HL-60 (cell line): ENCODE data around the gene PDGFD.

Experiments used
- DNase-seq, 2 experiments: peaks; one replicate each; pipeline ENCODE4 v3.0.0-alpha.2; 2010 to 2020; ENCODE audit warnings: low read depth in 1 of 2, low spot score in 1 of 2
- H3K27ac ChIP-seq: fragments of 250-450 bp; sonication (Bioruptor Pico); replicated peaks from 2 replicates; pipeline ENCODE4 v1.5.1; 2020; ENCODE audit warnings: mild to moderate bottlenecking, moderate library complexity
- H3K27me3 ChIP-seq: fragments of 250-450 bp; sonication (Bioruptor Pico); 2 replicates; pipeline ENCODE4 v1.5.1; 2021; ENCODE audit warnings: mild to moderate bottlenecking, moderate library complexity; ENCODE audit not compliant: insufficient read depth, poor library complexity, severe bottlenecking
- H3K4me3 ChIP-seq: replicated peaks from 2 replicates; pipeline ENCODE4 v1.5.1; 2011; ENCODE audit warnings: mild to moderate bottlenecking, control low read depth, low read length; ENCODE audit not compliant: insufficient read depth
- GABPA ChIP-seq: IDR thresholded peaks from 2 replicates; pipeline ENCODE4 v1.6.1; 2012; ENCODE audit warnings: low read depth
- POLR2AphosphoS5 ChIP-seq: IDR thresholded peaks from 2 replicates; pipeline ENCODE4 v1.6.1; 2012; ENCODE audit warnings: low read depth
- REST ChIP-seq: IDR thresholded peaks from 2 replicates; pipeline ENCODE4 v1.6.1; 2012; ENCODE audit warnings: low read depth; ENCODE audit not compliant: insufficient replicate concordance
- SPI1 ChIP-seq: IDR thresholded peaks from 2 replicates; pipeline ENCODE4 v1.6.1; 2012; ENCODE audit warnings: low read depth, mild to moderate bottlenecking, borderline replicate concordance
- TF ChIP-seq, protein P1 (sequence below): IDR thresholded peaks from one replicate; pipeline ENCODE4 v1.5.1; 2011; ENCODE audit warnings: low read length, control low read depth, inconsistent platforms; ENCODE audit not compliant: insufficient read depth

PDGFD gene

DNA sequence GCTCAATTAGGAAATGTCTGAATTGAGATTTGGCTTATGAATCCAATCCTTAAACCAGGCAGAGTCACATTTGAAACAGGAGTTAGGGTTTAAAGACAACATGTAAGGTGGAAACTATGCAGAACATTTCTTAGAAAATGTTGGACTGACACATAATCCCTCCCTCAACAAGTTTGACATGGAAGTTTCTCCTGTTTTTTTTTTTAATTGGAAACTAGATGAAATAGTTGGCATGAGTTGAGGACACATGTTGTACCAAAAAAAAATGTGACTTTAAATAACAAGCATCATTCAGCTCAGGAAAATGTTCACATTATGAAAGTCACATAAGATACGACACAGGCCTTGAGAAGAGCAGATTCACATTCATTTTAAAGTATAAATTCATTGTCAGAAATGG is 282.4 kb downstream of the PDGFD start:
- Histone ChIP-seq H3K27me3 (no peaks in the 10 kb centered on the region), H3K27ac (no peak overlapping the region), H3K4me3 (no peak overlapping the region)
- no peak for DNase-seq
- no peak for TF ChIP-seq GABPA
- TF ChIP-seq REST = no peak
- TF ChIP-seq, protein P1, sequence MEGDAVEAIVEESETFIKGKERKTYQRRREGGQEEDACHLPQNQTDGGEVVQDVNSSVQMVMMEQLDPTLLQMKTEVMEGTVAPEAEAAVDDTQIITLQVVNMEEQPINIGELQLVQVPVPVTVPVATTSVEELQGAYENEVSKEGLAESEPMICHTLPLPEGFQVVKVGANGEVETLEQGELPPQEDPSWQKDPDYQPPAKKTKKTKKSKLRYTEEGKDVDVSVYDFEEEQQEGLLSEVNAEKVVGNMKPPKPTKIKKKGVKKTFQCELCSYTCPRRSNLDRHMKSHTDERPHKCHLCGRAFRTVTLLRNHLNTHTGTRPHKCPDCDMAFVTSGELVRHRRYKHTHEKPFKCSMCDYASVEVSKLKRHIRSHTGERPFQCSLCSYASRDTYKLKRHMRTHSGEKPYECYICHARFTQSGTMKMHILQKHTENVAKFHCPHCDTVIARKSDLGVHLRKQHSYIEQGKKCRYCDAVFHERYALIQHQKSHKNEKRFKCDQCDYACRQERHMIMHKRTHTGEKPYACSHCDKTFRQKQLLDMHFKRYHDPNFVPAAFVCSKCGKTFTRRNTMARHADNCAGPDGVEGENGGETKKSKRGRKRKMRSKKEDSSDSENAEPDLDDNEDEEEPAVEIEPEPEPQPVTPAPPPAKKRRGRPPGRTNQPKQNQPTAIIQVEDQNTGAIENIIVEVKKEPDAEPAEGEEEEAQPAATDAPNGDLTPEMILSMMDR = no peak
- no peak for TF ChIP-seq POLR2AphosphoS5
- no peak for TF ChIP-seq SPI1

DNA sequence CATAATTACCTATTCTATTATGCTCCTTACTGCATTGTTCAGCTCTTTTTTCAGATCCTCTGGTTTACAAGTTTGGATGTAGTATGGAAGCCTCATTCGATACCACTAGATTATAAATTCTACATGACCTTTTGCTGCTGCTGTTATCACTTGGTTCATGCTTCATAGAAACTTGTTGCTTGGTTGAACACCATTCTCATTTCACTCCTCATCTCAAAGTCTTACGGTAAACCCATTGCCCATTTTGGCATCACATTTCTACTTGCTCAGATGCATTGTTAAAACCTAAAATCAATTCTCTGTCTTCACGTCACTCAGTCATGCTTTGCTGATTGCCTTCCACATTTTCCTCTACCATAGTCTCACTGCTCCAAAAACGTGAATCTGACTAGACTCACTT is 283.0 kb downstream of the PDGFD start:
- no peak for DNase-seq
- Histone ChIP-seq H3K4me3 (no peak overlapping the region), H3K27me3 (no peaks in the 10 kb centered on the region), H3K27ac (no peak overlapping the region)
- TF ChIP-seq SPI1 = no peak
- TF ChIP-seq REST = no peak
- TF ChIP-seq POLR2AphosphoS5 = no peak
- TF ChIP-seq, protein P1 = no peak
- TF ChIP-seq GABPA = no peak

- H3K27me3 ChIP-seq = no peaks in the 10 kb centered on the region
- peak; percentile 2 to 28 for DNase-seq
- H3K4me3 ChIP-seq = no peak overlapping the region
- no peak overlapping the region for H3K27ac ChIP-seq
- TF ChIP-seq GABPA = no peak
Measured at GRCh38 chr11:103878646-103879045, 285.3 kb downstream of the PDGFD start.

- no peak overlapping the region for H3K27ac ChIP-seq
- no peak overlapping the region for H3K4me3 ChIP-seq
- H3K27me3 ChIP-seq = no peaks in the 10 kb centered on the region
- no peak for DNase-seq
- TF ChIP-seq, protein P1 = no peak
- no peak for TF ChIP-seq SPI1
- TF ChIP-seq POLR2AphosphoS5 = no peak
- TF ChIP-seq REST = no peak
- no peak for TF ChIP-seq GABPA
Measured at GRCh38 chr11:103877221-103877620, 286.7 kb downstream of the PDGFD start.
